ENCODE measurements around the gene RNU5D-1.
"Not testable (repeated sequence)": the region's sequence is repeated elsewhere in the genome, so short reads cannot be mapped to it uniquely, and the experiment has no call there.

The RNU5D-1 gene

DNA sequence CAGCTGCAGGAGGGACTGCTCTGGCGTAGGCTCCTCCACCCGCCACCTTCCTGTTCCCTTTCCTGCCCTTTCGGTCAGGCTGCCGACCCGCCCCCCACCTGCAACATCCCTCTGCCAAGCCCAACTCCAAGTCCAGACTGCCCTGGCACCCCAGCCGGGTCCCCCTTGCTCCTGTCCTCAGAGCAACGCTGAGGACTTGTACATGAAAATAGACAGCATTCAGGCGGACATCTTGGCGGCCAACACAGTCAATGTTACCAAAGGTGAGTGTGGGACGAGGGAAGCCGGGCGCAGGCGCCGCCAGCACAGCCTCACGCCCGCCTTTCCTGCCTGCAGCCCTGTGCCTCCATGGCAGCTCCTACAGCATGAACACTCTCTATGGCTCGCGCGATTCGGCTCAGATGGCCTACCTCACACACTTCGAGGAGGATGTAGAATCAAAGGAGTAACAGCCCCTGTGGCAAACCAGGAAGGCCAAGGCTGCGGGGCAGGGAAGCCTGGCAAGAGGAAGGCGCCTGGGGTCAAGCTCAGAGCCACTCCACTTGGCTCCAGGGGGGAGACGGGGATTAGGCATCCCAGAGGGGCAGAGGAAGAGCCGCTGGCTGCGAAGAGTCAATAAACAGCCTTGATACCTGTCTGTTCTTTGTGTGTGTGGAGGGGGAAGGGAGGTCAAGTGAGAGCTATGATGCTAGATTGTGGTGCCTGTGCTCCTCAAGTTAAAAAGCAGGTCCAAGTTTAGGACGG lies 5.8 kb downstream of the RNU5D-1 start:
- FAIRE-seq = no peak

- no peak for FAIRE-seq
Measured at GRCh38 chr1:44724296-44724954, 6.5 kb downstream of the RNU5D-1 start.

DNA sequence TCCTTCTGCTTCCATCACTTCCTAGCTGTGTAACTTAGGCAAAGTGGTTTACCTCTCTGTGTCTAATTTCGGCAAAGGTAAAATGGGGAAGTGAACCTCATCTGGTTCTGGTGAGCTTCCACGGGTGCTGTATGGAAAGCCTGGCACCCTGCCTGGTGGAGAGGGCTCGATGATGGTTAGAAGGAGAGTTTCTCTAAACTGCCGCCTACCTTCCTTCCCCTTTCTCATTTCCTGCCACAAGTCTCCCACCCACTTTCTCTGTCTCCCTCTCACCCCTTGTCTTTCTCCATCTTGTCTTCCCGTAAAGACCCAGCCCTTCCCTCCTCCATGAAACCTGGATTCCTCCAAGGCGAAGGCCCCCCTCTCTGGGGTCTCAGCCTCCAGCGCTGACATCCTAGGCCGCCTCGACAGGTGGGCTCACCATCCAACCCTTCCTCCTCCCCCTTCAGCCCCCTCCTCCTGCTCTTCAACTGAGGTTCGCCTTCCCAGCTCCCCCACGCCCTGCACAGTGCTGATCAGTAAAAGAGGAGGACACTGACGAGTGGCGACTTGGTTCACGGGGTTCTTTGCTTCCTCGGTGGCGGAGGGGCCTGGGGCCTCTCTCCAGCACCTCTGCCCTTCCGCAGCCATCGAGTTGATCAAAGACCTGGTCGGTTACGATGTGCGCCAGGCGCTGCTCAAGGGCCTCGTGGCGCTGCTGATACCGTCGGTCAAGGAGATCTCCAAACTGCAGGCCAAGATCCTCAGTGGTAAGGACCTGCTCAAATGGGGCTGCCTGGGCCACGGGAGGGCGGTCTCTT lies 7.3 kb downstream of the RNU5D-1 start:
- no peak for FAIRE-seq

GRCh38 chr1:44723064-44723463 lies 7.9 kb downstream of the RNU5D-1 start:
- FAIRE-seq = no peak

GRCh38 chr1:44721485-44722361 lies 9.2 kb downstream of the RNU5D-1 start:
- peak; percentile 74 for FAIRE-seq

DNA sequence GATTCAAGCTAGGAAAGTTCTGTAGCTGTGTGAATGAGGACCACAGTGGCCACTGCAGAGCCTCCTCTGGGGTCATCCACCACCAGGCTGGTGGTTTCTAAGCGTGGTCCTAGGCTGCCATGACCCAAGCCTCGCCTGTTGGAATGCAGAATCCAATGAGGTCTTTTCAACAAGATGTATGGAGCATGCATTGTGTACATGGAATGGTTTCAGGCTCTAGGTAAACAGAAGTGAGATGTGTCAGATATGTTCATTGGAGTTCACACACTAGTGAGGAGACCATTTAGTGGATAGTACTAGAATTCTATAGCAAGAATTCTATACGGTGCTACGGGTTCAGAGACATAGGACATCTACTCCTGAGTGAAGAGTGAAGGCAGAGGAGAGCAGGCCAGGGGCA lies 10.7 kb downstream of the RNU5D-1 start:
- FAIRE-seq = no peak

DNA sequence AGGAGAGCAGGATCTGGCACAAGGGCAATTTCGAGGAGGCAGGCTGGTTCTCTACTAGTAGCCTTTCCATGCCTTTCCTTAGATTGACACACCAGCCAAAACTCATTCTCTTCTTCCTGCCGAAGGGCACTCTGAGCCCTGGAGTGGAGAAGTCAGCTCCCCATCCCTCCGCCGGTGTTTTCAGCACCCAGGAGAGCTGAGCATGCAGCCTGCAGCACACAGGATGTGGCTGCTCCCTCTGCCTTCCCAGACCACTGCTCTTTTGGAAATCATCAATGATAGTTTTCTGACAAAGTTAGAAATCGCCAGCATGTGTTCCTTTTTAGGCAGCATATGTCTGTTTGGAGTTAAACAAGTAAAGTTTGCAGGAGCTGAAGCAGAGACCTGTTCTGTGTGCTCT lies 11.7 kb downstream of the RNU5D-1 start:
- no peak for FAIRE-seq

GRCh38 chr1:44718091-44718490 lies 12.9 kb downstream of the RNU5D-1 start:
- no peak for FAIRE-seq

DNA sequence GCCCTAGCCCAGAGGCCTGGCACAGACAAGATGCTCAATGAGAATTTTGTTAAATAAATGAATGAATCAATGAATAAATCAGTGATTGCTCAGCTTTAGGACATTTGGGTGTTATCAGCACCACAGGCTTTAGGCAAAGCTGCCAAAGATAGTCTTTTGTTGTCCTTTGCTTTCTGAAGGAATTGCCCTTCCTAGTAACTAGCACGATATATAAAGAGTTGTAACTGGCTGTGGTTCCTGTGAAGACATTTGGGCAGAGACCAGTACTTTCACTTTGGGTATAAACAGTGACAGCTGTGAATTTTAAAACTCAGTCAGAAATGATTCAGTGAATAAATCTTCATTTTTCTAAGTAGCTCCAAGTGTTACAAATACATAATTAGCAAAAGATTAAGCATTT lies 13.3 kb downstream of the RNU5D-1 start:
- FAIRE-seq = no peak

DNA sequence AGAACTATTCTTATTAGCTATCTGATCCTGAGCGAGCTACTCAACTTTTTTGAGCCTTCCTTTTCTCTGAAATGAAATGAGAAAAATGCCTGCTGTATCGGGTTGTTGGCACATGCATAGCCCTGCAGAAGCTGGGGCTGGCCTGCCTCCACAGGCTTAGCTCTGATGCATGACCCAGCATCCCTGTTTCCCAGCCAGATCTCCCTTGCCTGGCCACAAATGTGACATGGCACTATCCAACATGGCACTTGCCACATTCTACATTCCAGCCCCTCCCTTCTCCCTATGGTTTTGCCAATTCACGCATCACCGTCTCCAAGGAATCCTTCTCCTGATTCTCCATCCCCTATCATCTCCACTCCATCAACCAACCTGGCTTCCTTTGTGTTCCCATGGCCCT lies 13.8 kb downstream of the RNU5D-1 start:
- no peak for FAIRE-seq

DNA sequence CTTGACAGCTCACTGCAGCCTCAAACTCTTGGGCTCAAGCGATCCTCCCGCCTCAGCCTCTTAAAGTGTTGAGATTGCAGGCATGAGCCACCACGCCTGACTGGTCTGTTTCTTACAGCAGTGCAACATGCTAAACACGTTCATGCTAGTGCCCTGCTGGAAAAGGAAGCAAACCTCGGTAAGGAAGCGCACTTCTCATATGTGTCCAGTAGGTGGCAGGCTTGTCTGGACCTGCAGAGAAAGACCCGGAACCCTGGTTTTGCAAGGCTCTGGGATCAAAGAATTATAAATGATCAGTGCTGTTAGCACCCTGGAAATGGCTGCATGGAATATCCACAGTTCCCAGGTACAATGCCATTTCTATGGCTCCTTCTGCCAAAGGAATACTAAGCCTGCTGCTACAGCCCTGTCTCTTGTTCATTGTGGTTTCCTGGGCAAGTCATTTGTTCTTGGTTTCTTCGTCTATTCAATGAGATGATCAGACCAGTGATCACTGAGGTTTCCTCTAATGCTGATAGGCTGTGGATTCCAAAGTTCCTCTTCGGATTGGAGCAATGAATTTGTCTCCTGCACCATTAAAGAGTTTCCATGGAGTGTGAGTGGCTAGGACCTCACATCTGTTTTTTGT lies 15.9 kb downstream of the RNU5D-1 start:
- FAIRE-seq = no peak

DNA sequence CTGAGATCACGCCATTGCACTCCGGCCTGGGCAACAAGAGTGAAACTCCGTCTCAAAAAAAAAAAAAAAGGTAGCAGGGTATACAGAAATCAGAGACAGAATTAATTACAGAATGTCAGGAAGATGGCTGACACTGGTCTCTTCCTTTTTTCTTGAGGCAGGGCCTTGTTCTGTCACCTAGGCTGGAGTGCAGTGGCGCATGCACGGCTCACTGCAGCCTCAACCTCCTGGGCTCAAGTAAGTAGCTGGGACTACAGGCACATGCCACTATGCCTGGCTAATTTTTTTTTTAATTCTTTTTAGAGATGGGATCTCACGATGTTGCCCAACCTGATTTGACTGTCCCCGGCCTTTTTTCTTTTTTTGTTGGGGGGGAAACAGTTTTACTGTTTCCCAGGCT lies 16.4 kb downstream of the RNU5D-1 start:
- no peak for FAIRE-seq

- no peak for FAIRE-seq
Measured at GRCh38 chr1:44713321-44713781, 17.6 kb downstream of the RNU5D-1 start.

GRCh38 chr1:44707959-44708831 lies 22.8 kb downstream of the RNU5D-1 start:
- peak; percentile 79 for FAIRE-seq

- no peak for FAIRE-seq
Measured at GRCh38 chr1:44707112-44707881, 23.7 kb downstream of the RNU5D-1 start.

DNA sequence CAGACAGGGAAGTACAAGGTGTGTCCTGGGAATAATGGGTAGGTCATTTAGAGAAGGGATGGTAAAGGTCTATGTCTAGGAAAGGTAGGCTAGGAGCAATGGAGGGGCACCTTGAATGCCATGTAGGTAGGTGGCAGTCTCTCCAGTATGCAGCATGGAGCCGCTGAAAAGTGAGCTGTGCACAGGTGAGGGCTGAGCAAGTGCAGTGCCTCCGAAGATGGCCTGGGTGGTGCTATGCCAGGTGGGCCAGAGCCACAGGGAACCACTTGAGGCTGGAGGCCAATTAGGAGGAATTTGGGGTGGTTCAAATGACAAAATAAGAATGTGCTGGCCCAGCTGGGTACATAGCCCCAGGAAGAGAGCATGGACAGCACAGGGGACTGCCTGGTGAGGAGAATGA lies 25.0 kb downstream of the RNU5D-1 start:
- FAIRE-seq = no peak

DNA sequence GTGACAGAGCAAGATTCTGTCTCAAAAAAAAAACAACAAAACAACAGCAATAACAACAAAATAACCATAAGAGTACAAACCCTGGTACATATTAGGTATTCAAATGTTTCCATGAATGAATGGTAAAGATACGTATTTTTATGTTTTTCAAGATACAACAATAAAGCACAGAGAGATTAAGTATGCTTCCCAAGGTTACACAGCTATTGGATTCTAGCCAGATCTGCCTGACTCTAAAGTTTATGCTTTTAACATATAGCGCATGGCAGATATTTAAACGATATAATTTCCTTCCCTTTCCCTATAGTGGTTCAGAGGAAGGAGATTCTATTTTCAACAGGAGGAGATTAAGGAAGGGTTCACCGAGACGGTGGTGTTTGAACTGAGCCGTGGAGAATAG lies 25.5 kb downstream of the RNU5D-1 start:
- no peak for FAIRE-seq

GRCh38 chr1:44701141-44701573 lies 29.8 kb downstream of the RNU5D-1 start:
- no peak for FAIRE-seq

DNA sequence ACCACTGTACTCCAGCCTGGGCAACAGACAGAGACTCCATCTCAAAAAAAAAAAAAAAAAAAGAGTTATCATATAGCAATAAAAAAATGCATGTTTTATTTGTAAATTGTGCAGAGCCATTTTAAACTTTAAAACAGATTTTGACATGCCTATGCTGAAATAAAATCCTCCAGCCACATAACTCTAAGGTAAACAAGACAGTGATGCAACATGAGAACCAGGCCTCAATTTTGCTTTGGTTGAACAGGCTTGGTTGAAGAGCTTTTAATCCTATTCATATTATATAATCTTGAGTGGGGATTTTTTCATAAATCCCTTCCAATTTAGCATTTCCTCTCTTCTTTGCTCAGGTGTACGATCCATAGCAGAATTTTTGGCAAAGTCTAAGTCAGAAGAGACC lies 30.4 kb downstream of the RNU5D-1 start:
- FAIRE-seq = no peak

GRCh38 chr1:44699375-44699774 lies 31.6 kb downstream of the RNU5D-1 start:
- not testable (repeated sequence) for FAIRE-seq

All from endometrium (tissue), 2 donors.